ENCODE measurements around the gene AKR1B1.

Gene AKR1B1

GRCh38 chr7:134443396-134444070 lies 15.4 kb downstream of the AKR1B1 start:
- no peak for DNase-seq

GRCh38 chr7:134442441-134443220 lies 16.3 kb downstream of the AKR1B1 start:
- no peak for DNase-seq

GRCh38 chr7:134441264-134441663 lies 17.6 kb downstream of the AKR1B1 start:
- DNase-seq, result no peak

- DNase-seq, result no peak
Observed at GRCh38 chr7:134440476-134440875, 18.4 kb downstream of the AKR1B1 start.

GRCh38 chr7:134440067-134440466 lies 18.8 kb downstream of the AKR1B1 start:
- DNase-seq, result no peak

DNA sequence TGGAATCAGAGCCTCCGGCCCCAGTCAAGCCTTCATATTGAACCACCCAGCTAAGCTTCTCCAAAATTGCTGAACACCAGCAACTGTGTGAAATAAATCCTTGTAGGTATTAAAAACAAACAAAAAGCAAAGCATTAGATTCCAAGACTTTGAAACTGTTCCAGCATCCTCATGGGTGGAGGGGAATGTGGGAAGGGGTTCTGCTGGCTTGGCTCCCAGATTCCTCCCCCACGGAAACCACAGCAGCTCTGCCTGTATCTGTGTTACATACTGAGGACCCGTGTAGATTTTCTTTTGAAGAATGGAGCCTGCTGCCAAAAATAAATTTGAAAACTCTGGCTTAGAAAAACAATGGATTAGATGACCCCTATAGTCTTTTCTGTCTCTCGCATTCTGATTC lies 20.0 kb downstream of the AKR1B1 start:
- DNase-seq, result no peak

DNA sequence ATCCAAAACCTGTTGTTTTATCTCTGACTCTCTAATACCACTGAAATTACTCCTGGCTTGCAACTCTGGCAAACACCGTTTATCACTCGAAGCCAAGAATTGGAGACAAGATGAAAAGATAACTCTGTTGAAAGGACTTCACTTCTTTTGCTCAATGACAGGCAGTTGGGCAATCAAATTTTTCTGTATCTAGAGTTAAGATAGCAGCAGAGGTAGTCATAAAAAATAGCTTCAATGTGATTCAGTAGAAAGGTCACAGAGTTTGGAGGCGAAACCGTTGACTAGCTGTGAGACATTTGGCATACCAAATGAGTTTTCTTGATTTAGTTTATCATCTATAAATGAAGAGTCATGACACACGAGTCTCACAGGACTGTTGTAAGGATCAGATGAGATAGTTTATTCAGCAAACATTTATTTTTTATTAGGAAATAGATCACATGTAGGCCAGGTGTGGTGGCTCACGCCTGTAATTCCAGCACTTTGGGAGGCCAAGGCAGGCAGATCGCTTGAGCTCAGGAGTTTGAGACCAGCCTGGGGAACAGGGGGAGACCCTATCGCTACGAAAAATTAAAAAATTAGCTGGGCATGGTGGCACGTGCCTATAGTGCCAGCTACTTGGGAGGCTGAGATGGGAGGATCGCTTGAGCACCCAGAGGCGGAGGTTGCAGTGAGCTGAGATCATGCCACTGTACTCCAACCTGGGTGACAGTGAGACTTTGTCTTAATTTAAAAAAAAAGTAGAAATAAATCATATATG lies 23.6 kb downstream of the AKR1B1 start:
- DNase-seq, result no peak

- DNase-seq, result no peak
Observed at GRCh38 chr7:134434701-134435100, 24.2 kb downstream of the AKR1B1 start.

- no peak for DNase-seq
Observed at GRCh38 chr7:134433430-134433829, 25.5 kb downstream of the AKR1B1 start.

- DNase-seq, result peak; percentile 82 to 83
Observed at GRCh38 chr7:134432296-134433152, 26.4 kb downstream of the AKR1B1 start.

GRCh38 chr7:134431815-134432214 lies 27.1 kb downstream of the AKR1B1 start:
- DNase-seq, result no peak

GRCh38 chr7:134429481-134429880 lies 29.4 kb downstream of the AKR1B1 start:
- DNase-seq, result no peak

DNA sequence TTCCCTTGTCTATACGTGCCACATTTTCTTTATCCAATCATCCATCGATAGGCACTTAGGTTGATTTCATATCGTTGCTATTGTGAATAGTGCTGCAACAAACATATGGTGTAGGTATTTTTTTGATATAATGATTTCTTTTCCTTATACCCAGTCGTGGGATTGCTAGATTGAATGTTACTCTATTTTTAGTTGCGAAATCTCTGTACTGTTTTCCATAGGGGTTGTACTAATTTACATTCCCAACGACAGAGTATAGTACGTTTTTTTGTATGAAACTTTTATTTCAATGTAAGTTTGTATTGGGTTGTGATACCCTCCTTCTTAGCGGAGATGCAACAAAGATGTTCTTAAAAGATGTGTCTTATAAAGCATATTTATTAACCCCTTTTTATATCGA lies 30.0 kb downstream of the AKR1B1 start:
- DNase-seq, result no peak

DNA sequence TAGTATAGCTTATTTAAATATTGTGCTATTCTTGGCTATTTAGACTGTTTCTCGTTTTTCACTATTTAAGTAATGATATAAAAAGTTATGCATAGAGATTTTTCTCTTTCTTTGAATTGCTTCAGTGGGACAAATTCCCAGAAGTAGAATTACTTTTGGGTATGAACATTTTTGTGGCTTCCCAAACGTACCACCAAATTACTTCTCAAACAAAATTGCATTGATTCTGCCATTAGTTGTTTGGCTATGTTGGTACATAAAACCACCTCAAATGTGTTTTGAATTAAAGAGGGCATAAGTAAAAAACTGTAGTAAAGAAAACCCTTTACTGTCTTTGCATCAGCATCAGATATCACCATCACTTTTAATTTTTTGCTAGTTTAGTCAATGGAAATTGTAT lies 31.0 kb downstream of the AKR1B1 start:
- no peak for DNase-seq

- no peak for DNase-seq
Observed at GRCh38 chr7:134425777-134426176, 33.1 kb downstream of the AKR1B1 start.

DNA sequence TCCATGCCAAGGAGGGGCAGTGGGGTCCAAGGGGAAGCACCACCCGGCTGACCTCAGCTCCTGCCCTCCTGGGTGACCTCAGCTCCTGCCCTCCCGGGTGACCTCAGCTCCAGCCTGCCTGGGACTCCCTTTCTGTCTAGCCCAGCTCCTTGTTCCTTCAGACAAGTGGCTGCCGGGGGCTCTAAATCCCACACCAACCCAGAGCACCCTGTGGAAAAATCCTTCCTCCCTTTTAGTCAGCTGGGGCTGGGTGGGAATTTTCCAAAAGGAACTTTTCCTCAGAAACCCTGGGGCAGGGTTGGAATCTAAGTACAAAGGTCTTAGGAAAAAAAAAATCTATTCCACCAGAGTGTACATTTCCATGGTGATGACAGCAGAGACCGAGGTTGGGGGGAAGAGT lies 36.3 kb downstream of the AKR1B1 start:
- no peak for DNase-seq

DNA sequence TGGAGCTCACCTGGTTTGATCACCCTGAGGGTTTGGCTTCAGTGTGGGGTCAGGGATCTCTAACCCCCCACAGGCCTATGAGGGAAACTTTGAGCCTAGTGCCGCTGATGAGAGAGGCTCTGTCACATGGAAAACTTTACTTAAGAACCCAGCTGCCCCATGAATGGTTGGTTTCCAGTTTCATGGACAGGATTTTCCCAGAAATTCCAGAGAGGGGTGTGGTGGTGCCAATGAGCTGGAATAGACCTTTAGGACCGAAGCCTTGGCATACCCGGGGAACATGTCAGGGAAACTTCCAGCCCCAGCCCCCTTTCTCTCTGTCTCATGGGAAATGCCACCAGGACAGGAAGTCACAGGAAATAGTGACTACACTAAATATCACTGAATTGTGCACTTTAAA lies 36.9 kb downstream of the AKR1B1 start:
- no peak for DNase-seq

DNA sequence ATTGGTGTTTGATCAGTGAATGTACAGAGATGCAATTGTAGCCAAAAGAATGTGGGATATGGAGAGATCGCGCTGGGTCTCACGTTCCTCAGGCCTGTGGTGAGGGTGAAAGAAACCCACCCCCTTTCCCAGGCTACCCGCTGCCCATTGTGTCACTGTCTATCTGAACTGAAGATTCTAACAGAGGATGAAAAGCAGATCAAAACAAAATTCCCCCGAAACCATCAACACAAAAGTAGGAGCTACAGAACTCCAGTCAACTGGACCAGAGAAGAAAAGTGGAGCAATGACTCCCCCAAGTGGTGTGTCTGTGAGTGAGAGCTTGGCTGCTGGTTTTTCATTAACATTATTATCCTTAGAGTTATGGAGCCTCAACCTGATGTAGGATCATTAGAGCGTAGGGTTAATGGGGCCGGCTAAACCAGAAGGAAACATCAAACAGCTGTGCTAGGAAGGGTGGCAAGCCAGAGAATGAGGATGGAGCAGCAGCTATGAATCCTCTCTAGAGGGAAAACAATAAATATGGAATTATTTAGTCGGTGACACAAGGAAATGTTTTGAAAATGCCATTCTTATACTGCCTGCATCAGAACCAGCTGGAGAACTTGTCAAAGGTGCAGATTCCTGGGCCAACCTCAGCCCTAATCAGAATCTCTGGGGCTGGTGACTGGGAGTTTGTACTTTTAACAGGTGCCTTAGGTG lies 38.3 kb downstream of the AKR1B1 start:
- no peak for DNase-seq

DNA sequence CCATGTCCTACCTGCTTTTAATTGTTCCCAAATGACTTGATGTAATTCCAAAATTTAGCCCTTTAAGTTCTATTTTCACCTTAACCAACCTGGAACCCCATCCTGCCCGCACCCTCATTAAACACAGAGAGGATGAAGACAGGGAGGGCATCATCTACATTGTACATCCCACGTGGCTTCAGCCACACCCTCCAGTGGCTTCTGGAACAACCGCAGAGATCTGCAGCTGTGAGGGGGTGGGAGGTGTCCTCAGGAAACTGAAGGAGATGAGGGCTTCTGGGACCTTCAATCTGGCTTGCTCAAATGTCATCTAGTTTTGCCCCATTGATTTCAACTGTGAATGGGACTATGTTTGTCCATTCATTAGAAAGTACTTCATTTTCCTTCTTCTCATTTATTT lies 39.0 kb downstream of the AKR1B1 start:
- DNase-seq, result no peak

DNA sequence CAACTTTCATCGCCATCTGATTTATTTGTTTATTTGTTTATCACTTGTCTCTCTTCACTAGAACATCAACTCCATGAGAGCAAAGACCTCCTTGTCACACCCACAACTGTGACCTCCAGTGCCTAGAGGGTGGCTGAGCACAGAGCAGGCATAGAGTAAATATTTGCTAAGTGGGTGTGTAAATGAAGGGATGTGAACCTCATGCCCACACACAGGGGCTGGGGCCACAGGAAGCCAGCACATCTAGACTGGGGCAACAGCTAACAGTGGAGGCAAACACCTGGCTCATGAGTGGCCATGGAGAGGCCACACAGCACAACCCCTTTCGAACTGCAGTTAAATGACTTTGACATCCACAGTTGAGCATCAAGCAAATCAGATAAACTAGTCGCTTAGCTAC lies 39.8 kb downstream of the AKR1B1 start:
- no peak for DNase-seq

DNA sequence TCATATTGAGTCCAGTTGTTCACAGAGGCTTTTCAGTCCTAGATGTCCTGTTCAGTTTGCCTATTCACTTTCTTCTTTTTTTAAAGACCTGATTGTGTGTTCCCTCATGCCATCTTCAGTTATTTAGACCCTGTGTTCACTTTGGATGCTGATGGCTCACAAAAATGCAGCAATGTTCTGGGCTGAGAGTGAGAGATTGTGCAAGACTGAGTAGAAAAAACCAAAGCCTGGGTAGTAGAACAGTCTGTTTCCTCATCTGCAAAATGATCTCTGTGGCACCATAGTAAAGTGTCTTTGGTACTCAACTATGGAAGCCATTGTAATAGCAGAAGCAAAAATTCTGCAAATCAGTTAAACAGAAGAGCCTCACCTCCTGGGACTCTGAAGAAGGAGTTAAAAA lies 43.2 kb downstream of the AKR1B1 start:
- no peak for DNase-seq

DNA sequence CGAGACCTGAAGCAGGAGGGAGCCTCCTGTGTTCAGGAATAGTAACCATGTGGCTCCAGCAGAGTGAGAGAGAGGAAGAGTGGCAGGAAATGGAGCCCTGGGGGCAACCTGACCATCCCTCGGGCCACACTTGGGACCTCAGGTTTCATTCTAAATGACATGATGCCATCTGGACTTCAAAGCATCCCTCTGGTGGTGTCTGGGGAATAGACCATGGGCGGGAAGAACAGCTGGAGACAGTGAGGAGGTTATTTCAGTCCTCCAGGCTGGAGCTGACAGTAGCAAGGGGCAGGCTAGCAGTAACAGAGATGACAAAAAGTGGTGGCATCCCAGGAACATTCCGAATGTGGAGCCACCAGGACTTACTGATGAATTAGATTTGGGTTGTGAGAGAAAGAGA lies 44.8 kb downstream of the AKR1B1 start:
- DNase-seq, result no peak
